ENCODE results near the gene MANF. TPM values are rescaled to one million over a fixed set of nuclear protein-coding genes. Genes with fewer than 3 reads are reported as not detected.

The MANF gene
- total RNA-seq, 1 donor from 2014 or later = 265 TPM

DNA sequence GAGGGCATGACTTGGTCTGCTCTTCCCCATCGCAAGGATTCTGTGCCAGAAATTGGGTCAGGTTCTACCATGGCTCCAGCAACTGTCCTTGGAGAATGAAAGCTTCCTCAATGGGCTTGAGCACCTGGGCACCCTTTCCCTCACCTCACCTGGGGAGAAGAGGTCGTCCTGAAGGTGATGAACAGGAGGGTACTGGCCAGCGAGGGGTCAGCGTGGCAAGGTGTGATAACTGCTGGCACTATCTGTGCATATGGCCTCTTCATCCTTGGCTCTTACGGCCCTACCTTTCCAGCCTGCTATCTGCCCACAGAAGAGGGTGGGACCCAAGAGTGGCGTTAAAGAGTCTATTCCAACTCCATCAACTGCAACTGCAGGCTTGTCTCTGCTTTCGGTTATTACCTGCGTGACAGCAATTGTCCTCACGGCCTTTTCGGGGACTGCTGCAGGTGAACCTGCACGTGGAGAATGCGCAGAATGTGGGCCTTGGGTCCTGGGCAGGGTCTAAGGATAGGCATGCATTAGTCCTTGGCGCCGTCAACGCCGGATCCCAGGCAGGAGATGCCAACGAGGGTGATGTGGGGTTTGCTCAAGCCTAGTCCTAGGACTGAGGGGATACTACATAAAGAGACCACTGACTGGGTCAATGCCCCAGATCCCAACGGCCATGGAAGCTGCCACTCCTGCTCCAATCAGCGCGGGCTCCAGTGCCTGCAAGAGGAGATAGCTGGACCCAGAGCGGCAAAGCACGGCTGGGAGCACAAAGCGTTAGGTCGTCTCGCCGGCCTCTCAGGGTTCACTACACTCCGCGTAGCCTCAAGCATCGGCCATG lies 5.4 kb downstream of the MANF start:
- peak overlapping the region; percentile 45 for H3K4me3 ChIP-seq (ENCODE audit: low read depth, low read length)
- TF ChIP-seq, protein P1, sequence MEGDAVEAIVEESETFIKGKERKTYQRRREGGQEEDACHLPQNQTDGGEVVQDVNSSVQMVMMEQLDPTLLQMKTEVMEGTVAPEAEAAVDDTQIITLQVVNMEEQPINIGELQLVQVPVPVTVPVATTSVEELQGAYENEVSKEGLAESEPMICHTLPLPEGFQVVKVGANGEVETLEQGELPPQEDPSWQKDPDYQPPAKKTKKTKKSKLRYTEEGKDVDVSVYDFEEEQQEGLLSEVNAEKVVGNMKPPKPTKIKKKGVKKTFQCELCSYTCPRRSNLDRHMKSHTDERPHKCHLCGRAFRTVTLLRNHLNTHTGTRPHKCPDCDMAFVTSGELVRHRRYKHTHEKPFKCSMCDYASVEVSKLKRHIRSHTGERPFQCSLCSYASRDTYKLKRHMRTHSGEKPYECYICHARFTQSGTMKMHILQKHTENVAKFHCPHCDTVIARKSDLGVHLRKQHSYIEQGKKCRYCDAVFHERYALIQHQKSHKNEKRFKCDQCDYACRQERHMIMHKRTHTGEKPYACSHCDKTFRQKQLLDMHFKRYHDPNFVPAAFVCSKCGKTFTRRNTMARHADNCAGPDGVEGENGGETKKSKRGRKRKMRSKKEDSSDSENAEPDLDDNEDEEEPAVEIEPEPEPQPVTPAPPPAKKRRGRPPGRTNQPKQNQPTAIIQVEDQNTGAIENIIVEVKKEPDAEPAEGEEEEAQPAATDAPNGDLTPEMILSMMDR (conservative IDR thresholded peaks at IDR 0.05; ENCODE audit: low read depth, low read length) = no peak
- DNase-seq (ENCODE audit: low read depth) = no peak

DNA sequence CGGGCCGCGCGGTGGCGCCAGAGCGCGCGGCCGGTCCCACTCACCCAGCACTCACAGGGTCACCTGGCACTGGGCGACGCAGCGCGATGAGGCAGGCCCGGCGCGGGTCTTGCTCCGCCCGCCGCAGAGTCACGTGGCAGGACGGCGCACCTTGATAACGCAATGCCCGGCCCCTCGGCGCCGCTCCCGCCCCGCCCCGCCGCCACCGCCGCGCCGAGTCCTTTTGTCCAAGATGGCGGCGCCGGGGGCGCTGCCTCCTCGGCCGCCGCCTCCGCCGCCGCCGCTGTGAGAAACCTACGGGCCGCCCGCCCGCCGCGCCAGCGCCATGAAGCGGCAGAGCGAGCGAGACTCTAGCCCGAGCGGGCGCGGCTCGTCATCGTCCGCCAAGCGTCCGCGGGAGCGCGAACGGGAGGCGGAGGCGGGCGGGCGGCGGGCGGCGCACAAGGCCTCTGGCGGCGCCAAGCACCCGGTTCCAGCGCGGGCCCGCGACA lies 6.0 kb downstream of the MANF start, which contains the start of gene RBM15B:
Gene RBM15B (plus strand): TSS at position 211 of the 491 bp plus-strand sequence. CDS start 115 bp downstream, at position 326.
- TF ChIP-seq, protein P1 (conservative IDR thresholded peaks at IDR 0.05; ENCODE audit: low read depth, low read length) = peak; percentile 70
- H3K4me3 ChIP-seq (ENCODE audit: low read depth, low read length) = peak within 1 kb of the TSS; percentile 72
- peak; percentile 41 for DNase-seq (ENCODE audit: low read depth)

DNA sequence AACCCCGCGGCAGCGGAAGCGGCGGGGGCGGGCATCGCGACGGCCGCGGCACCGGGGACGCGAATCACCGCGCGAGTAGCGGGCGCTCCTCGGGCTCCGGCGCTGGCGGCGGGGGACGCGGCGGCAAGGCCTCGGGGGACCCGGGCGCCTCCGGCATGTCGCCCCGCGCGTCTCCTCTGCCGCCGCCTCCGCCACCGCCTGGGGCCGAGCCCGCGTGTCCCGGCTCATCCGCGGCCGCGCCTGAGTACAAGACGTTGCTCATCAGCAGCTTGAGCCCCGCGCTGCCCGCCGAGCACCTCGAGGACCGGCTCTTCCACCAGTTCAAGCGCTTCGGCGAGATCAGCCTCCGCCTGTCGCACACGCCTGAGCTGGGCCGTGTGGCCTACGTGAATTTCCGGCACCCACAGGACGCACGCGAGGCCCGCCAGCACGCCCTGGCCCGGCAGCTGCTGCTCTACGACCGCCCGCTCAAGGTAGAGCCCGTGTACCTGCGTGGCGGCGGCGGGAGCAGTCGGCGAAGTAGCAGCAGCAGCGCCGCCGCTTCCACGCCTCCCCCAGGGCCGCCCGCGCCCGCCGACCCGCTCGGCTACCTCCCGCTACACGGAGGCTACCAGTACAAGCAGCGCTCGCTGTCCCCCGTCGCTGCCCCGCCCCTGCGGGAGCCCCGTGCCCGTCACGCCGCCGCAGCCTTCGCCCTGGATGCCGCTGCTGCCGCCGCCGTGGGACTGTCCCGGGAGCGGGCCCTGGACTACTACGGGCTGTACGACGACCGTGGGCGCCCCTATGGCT lies 6.7 kb downstream of the MANF start:
- peak overlapping the region; percentile 72 for H3K4me3 ChIP-seq (ENCODE audit: low read depth, low read length)
- no peak for DNase-seq (ENCODE audit: low read depth)
- TF ChIP-seq, protein P1 (conservative IDR thresholded peaks at IDR 0.05; ENCODE audit: low read depth, low read length) = no peak

DNA sequence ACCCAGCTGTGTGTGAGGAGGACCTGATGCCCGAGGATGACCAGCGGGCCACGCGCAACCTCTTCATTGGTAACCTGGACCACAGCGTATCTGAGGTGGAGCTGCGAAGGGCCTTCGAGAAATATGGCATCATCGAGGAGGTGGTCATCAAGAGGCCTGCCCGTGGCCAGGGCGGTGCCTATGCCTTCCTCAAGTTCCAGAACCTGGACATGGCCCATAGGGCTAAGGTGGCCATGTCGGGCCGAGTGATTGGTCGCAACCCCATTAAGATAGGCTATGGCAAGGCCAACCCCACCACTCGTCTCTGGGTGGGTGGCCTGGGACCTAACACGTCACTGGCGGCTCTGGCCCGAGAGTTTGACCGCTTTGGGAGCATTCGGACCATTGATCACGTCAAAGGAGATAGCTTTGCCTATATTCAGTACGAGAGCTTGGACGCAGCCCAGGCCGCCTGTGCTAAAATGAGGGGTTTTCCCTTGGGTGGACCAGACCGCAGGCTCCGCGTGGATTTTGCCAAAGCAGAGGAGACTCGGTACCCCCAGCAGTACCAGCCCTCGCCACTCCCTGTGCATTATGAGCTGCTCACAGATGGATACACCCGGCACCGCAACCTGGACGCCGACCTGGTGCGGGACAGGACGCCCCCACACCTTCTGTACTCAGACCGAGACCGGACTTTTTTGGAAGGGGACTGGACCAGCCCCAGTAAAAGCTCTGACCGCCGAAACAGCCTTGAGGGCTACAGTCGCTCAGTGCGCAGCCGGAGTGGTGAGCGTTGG lies 7.5 kb downstream of the MANF start:
- H3K4me3 ChIP-seq (ENCODE audit: low read depth, low read length) = peak overlapping the region; percentile 72
- TF ChIP-seq, protein P1 (conservative IDR thresholded peaks at IDR 0.05; ENCODE audit: low read depth, low read length) = no peak
- no peak for DNase-seq (ENCODE audit: low read depth)

DNA sequence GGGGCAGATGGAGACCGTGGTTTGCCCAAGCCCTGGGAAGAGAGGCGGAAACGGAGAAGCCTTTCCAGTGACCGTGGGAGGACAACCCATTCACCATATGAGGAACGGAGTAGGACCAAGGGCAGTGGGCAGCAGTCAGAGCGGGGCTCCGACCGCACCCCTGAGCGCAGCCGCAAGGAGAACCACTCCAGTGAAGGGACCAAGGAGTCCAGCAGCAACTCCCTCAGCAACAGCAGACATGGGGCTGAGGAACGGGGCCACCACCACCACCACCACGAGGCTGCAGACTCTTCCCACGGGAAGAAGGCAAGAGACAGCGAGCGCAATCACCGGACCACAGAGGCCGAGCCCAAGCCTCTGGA lies 8.0 kb downstream of the MANF start:
- H3K4me3 ChIP-seq (ENCODE audit: low read depth, low read length) = no peak overlapping the region
- TF ChIP-seq, protein P1 (conservative IDR thresholded peaks at IDR 0.05; ENCODE audit: low read depth, low read length) = no peak
- DNase-seq (ENCODE audit: low read depth) = no peak

DNA sequence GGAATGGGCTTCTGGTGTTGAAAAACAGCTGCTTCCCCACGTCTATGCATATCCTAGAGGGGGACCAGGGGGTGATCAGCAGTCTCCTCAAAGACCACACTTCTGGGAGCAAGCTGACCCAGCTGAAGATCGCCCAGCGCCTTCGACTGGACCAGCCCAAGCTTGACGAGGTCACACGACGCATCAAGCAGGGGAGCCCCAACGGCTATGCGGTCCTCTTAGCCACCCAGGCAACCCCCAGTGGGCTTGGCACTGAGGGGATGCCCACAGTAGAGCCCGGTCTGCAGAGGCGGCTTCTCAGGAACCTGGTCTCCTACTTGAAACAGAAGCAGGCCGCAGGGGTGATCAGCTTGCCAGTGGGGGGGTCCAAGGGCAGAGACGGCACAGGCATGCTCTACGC lies 8.5 kb downstream of the MANF start:
- no peak overlapping the region for H3K4me3 ChIP-seq (ENCODE audit: low read depth, low read length)
- TF ChIP-seq, protein P1 (conservative IDR thresholded peaks at IDR 0.05; ENCODE audit: low read depth, low read length) = no peak
- no peak for DNase-seq (ENCODE audit: low read depth)
